Esophagus muscularis mucosa (tissue), 4 donors: Measurements from ENCODE around the gene HS3ST6. TPM values are rescaled to one million over a fixed set of nuclear protein-coding genes. Genes with fewer than 3 reads are reported as not detected.

Source experiments
- DNase-seq: peaks from one replicate; pipeline ENCODE4 v3.0.0-alpha.2; 2017; ENCODE audit errors: extremely low spot score
- H3K27ac ChIP-seq, 4 donors: fragments of 200-600 bp; sonication (generic); replicated peaks in 1 of 4; 1 replicate in 3 of 4; 2 replicates in 1 of 4; pipeline ENCODE4 v1.5.1; 2016 to 2019; ENCODE audit warnings: mild to moderate bottlenecking in 1 of 4
- H3K27me3 ChIP-seq, 4 donors: fragments of 200-600 bp; sonication (generic); one replicate each; pipeline versions ENCODE4 v1.5.1 to v1.6.0; 2016 to 2019
- H3K36me3 ChIP-seq, 4 donors: fragments of 200-600 bp; sonication (generic); one replicate each; pipeline ENCODE4 v1.5.1; 2016 to 2019
- H3K4me1 ChIP-seq, 4 donors: fragments of 200-600 bp; sonication (generic); one replicate each; pipeline ENCODE4 v1.5.1; 2016 to 2019
- H3K4me3 ChIP-seq, 4 donors: fragments of 200-600 bp; sonication (generic); 1 replicate in 2 of 4; 2 replicates in 2 of 4; pipeline ENCODE4 v1.5.1; 2016 to 2019; ENCODE audit warnings: mild to moderate bottlenecking in 4 of 4, moderate library complexity in 1 of 4
- H3K9me3 ChIP-seq, 4 donors: fragments of 200-600 bp; sonication (generic); 1 replicate in 3 of 4; 2 replicates in 1 of 4; pipeline ENCODE4 v1.5.1; 2016 to 2019
- EP300 ChIP-seq: sonication (generic); formaldehyde crosslinking; IDR thresholded peaks from one replicate; pipeline ENCODE4 v1.6.1; 2017; ENCODE audit warnings: antibody characterized with exemption
- POLR2A ChIP-seq: fragments of 450-650 bp; IDR thresholded peaks from one replicate; pipeline ENCODE4 v1.6.1; 2017; ENCODE audit warnings: antibody characterized with exemption, moderate library complexity, mild to moderate bottlenecking, low read depth
- POLR2AphosphoS5 ChIP-seq, 2 donors: sonication (generic); formaldehyde crosslinking; IDR thresholded peaks; one replicate each; pipeline ENCODE4 v1.6.1; 2017; ENCODE audit warnings: antibody characterized with exemption in 2 of 2
- WGBS: methylation state at CpG from one replicate; pipeline ENCODE4 v1.1.5; 2018; 5-methylcytosine and 5-hydroxymethylcytosine counted together
- intact Hi-C: fragments of 100-400 bp; cut with DNase I; formaldehyde crosslinking; loops from one replicate; pipeline ENCODE4 v1.15.1; 2023
- total RNA-seq, 4 donors: library from RNA; depleted of rRNA; stranded (reverse); fragments of >200 nt; gene quantifications; one replicate each; pipeline versions ENCODE4 v1.1.0 to v1.2.1, GENCODE V29; 2016
- TF ChIP-seq, protein P1 (sequence below), 3 experiments: fragments of 200-600 bp in 2 of 3; fragments of 450-650 bp in 1 of 3; sonication (generic) in 2 of 3; IDR thresholded peaks; one replicate each; pipeline ENCODE4 v1.5.1; 2017 to 2019; ENCODE audit warnings: antibody characterized with exemption in 3 of 3, mild to moderate bottlenecking in 2 of 3, moderate library complexity in 1 of 3

The HS3ST6 gene
- total RNA-seq, 4 donors from 2014 or later = not detected

DNA sequence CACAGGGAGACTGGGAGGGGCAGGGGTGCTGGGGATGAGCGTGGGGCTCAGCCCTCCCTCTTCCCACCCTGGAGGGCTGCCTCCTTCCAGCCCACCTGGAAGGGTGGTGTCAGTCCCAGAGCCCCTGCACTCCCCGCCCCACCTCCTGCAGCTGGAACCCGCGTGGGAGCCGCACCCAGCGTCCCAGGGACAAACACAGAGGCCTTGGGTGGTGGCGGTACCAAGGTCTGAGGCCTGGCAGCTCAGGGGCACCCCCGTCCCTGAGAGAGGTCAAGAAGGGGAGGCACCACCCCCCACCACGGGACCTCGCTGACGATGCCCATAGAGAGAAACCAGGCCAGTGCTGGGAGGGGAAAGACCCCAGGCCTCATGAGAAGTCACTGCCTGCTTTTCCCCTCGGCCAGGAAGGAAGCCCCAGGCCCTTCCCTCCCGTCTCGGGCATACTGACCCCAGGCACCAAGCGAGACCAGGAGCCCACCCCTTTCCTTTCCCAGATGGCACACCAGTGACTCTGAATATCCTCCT lies 4.1 kb downstream of the HS3ST6 start:
- Histone ChIP-seq H3K27ac (no peak overlapping the region), H3K27me3 (peaks cover 0 to 87% (median 23%) of the 10 kb centered on the region in 4 donors), H3K4me3 (no peak overlapping the region), H3K9me3 (no peaks in the 10 kb centered on the region), H3K4me1 (peaks cover 0 to 19% (median 11%) of the 10 kb centered on the region in 4 donors), H3K36me3 (no peaks in the 10 kb centered on the region)
- TF ChIP-seq, protein P1, sequence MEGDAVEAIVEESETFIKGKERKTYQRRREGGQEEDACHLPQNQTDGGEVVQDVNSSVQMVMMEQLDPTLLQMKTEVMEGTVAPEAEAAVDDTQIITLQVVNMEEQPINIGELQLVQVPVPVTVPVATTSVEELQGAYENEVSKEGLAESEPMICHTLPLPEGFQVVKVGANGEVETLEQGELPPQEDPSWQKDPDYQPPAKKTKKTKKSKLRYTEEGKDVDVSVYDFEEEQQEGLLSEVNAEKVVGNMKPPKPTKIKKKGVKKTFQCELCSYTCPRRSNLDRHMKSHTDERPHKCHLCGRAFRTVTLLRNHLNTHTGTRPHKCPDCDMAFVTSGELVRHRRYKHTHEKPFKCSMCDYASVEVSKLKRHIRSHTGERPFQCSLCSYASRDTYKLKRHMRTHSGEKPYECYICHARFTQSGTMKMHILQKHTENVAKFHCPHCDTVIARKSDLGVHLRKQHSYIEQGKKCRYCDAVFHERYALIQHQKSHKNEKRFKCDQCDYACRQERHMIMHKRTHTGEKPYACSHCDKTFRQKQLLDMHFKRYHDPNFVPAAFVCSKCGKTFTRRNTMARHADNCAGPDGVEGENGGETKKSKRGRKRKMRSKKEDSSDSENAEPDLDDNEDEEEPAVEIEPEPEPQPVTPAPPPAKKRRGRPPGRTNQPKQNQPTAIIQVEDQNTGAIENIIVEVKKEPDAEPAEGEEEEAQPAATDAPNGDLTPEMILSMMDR (IDR thresholded peaks at IDR 0.05) = no peak
- no peak for TF ChIP-seq POLR2AphosphoS5 (IDR thresholded peaks at IDR 0.05)
- no peak for TF ChIP-seq POLR2A
- no peak for TF ChIP-seq EP300
- WGBS = 50% methylated on average over 2 of the region's 15 CpGs
- DNase-seq = no peak
- intact Hi-C loops = no loop called here

DNA sequence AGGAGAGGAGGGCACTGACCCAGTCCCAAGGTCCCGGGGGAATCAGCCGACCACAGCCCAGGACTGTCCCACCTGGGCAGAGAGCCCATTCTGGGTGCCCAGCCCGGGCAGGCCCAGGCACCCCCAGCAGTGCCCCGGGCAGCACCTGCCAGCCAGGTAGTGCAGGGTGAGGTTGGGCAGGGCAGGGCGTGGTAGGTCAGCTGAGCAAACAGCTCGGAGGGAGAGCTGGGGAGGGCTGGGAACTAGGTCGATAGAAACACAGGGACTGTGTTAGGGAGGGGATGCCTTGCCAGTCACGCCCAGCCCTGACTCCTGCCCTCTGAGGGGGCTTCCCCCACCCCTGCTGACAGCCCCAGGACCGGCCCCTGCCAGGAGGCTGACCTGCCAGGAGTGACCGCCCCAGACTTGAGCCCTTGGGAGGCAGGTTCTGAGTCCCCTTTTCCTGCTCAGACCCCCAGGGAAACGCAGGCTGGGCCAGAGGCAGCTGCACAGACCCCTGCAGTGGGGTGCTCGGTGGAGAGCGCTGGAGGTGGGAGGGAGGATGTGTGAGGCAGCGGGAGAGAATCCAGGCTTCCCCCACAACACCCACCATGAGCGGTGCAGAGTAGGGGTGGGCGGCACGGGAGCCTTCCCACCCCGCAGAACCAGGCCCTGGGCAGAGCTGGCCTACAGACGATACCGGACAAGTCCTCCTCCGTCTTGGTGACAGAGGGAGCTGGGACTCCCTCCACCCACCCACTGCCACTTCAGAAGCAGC lies 4.7 kb downstream of the HS3ST6 start:
- no peaks in the 10 kb centered on the region for H3K36me3 ChIP-seq
- TF ChIP-seq POLR2A (no peak), POLR2AphosphoS5 (IDR thresholded peaks at IDR 0.05) (no peak), EP300 (no peak)
- TF ChIP-seq, protein P1 (IDR thresholded peaks at IDR 0.05) = no peak
- intact Hi-C loops = no loop called here
- no peak for DNase-seq
- peaks cover 0 to 15% (median 7%) of the 10 kb centered on the region in 4 donors for H3K4me1 ChIP-seq
- no peaks in the 10 kb centered on the region for H3K9me3 ChIP-seq
- no peak overlapping the region for H3K27ac ChIP-seq
- peaks cover 0 to 87% (median 20%) of the 10 kb centered on the region in 4 donors for H3K27me3 ChIP-seq
- H3K4me3 ChIP-seq = no peak overlapping the region
- WGBS = 50% methylated on average over 17 of the region's 21 CpGs

DNA sequence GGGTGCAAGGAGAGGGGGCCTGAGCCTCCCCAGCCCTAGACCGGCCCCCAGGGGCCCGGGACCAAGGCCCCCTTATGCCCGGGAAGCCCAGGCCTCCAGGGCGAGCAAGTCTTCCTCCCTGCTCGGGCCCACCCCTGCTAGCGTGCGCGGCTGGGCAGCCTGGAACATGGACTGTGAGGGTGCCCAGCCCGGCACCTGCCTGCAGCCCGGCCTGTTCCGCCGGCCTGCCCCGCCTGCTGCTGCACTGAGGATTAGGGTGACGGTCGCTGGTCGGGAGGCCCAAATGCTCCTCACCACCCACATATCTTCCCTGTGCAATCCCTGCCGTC lies 6.0 kb downstream of the HS3ST6 start:
- Histone ChIP-seq H3K36me3 (no peaks in the 10 kb centered on the region), H3K9me3 (no peaks in the 10 kb centered on the region), H3K27me3 (peaks cover 0 to 88% (median 12%) of the 10 kb centered on the region in 4 donors), H3K27ac (no peak overlapping the region), H3K4me3 (no peak overlapping the region), H3K4me1 (peaks cover 0 to 2% (median 0%) of the 10 kb centered on the region in 4 donors)
- TF ChIP-seq, protein P1 (IDR thresholded peaks at IDR 0.05) = no peak
- TF ChIP-seq EP300 = no peak
- no peak for TF ChIP-seq POLR2A
- no peak for TF ChIP-seq POLR2AphosphoS5 (IDR thresholded peaks at IDR 0.05)
- WGBS = 84% methylated on average over 9 of the region's 17 CpGs
- no peak for DNase-seq
- intact Hi-C loops = no loop called here

DNA sequence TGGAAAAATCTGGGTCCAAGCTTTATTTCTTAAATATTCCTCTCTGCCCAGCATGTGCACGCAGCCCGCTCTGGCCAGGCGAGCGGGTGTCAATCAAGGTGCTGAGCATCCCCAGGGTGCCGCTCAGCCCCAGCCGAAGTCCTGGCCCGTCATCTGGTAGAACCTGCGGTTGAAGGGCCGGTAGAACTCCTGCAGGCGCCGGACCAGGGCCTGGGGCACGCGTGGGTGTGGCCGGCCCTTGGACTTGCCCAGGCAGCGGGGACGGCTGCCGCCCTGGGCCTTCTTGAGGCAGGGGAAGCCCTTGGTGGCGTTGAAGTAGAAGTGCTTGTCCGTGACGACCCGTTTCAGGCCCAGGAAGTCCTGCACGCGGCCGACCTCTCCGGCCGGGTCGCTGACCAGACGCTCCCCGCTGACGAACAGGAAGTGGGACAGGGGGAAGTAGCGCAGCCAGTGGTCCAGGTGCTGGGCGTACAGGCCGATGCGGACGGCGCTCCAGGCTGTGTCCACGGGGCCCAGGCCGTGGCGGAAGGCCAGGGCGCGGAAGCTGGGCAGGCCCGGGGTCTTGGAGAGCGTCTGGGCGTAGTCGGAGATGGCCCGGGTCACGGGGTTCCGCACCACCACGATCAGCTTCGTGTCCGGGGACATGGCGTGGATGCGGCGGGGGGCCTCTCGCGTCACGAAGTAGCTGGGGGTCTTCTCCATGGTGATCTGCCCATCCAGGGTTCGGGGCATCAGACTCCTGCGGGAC lies 6.6 kb downstream of the HS3ST6 start:
- Histone ChIP-seq H3K9me3 (no peaks in the 10 kb centered on the region), H3K36me3 (no peaks in the 10 kb centered on the region), H3K4me1 (no peaks in the 10 kb centered on the region), H3K27ac (no peak overlapping the region), H3K27me3 (peaks cover 0 to 88% (median 7%) of the 10 kb centered on the region in 4 donors), H3K4me3 (no peak overlapping the region)
- 88% methylated on average over 29 of the region's 59 CpGs for WGBS
- TF ChIP-seq POLR2AphosphoS5 (IDR thresholded peaks at IDR 0.05) = no peak
- TF ChIP-seq POLR2A = no peak
- TF ChIP-seq EP300 = no peak
- TF ChIP-seq, protein P1 (IDR thresholded peaks at IDR 0.05) = no peak
- intact Hi-C loops = no loop called here
- no peak for DNase-seq
